GM23338 (cell line): ENCODE data around the gene KDM4C. TPM values are rescaled to one million over a fixed set of nuclear protein-coding genes. Genes with fewer than 3 reads are reported as not detected.

Experiments used
- ATAC-seq: fragments of 200-7000 bp; cut with Tn5 transposase; 3 replicates; pipeline ENCODE4 v1.9.1; 2020
- DNase-seq: peaks from one replicate; pipeline ENCODE4 v3.0.0-alpha.2; 2015; ENCODE audit warnings: low spot score
- H2AFZ ChIP-seq: fragments of 200-600 bp; sonication (generic); 2 replicates; pipeline ENCODE4 v1.8.0; 2016; ENCODE audit warnings: antibody characterized with exemption, mild to moderate bottlenecking, moderate library complexity
- H3F3A ChIP-seq: fragments of 200-600 bp; sonication (generic); replicated peaks from 2 replicates; pipeline ENCODE4 v1.8.0; 2017; ENCODE audit warnings: antibody characterized with exemption, mixed run types, low read depth
- H3K27ac ChIP-seq: fragments of 200-600 bp; sonication (generic); 2 replicates; pipeline ENCODE4 v1.6.1; 2016; ENCODE audit warnings: low read depth
- H3K27me3 ChIP-seq: fragments of 200-600 bp; sonication (generic); 2 replicates; pipeline ENCODE4 v1.8.0; 2016; ENCODE audit warnings: mild to moderate bottlenecking, mixed run types, moderate library complexity; ENCODE audit not compliant: insufficient read depth
- H3K36me3 ChIP-seq: fragments of 200-600 bp; sonication (generic); 2 replicates; pipeline ENCODE4 v1.8.0; 2016; ENCODE audit warnings: mild to moderate bottlenecking; ENCODE audit not compliant: insufficient read depth
- H3K4me1 ChIP-seq: fragments of 200-600 bp; sonication (generic); 2 replicates; pipeline ENCODE4 v1.8.0; 2016; ENCODE audit warnings: mild to moderate bottlenecking, moderate library complexity; ENCODE audit not compliant: insufficient read depth
- H3K4me2 ChIP-seq: fragments of 200-600 bp; sonication (generic); 2 replicates; pipeline ENCODE4 v1.7.1; 2017; ENCODE audit warnings: mixed run types
- H3K4me3 ChIP-seq: fragments of 200-600 bp; sonication (generic); 2 replicates; pipeline ENCODE4 v1.6.1; 2016; ENCODE audit warnings: mixed run types
- H3K79me2 ChIP-seq: fragments of 200-600 bp; sonication (generic); replicated peaks from 2 replicates; pipeline ENCODE4 v1.8.0; 2017; ENCODE audit warnings: mild to moderate bottlenecking; ENCODE audit not compliant: insufficient read depth
- H3K9me2 ChIP-seq: fragments of 200-600 bp; sonication (generic); 2 replicates; pipeline ENCODE4 v1.8.0; 2017; ENCODE audit not compliant: insufficient read depth
- H4K20me1 ChIP-seq: fragments of 200-600 bp; sonication (generic); replicated peaks from 2 replicates; pipeline ENCODE4 v1.8.0; 2017; ENCODE audit warnings: mild to moderate bottlenecking; ENCODE audit not compliant: insufficient read depth
- H3K27ac Mint-ChIP-seq: 2 replicates; pipeline ENCODE4 v1.8.0; 2020; ENCODE audit warnings: inconsistent platforms, mild to moderate bottlenecking, moderate library complexity, mixed read lengths
- H3K27me3 Mint-ChIP-seq: 3 replicates; pipeline ENCODE4 v1.8.0; 2022; ENCODE audit warnings: low read depth, mild to moderate bottlenecking, moderate library complexity, mixed read lengths, inconsistent platforms; ENCODE audit not compliant: insufficient read depth, poor library complexity
- H3K36me3 Mint-ChIP-seq: 3 replicates; pipeline ENCODE4 v1.8.0; 2021; ENCODE audit warnings: low read depth, mild to moderate bottlenecking, inconsistent platforms, moderate library complexity, mixed read lengths
- H3K4me1 Mint-ChIP-seq: 3 replicates; pipeline ENCODE4 v1.8.0; 2020; ENCODE audit warnings: mild to moderate bottlenecking, inconsistent platforms, mixed read lengths
- H3K4me3 Mint-ChIP-seq: 3 replicates; pipeline ENCODE4 v1.8.0; 2021; ENCODE audit warnings: moderate library complexity, mild to moderate bottlenecking, inconsistent platforms, mixed read lengths
- H3K9me3 Mint-ChIP-seq: 3 replicates; pipeline ENCODE4 v1.8.0; 2020; ENCODE audit warnings: moderate library complexity, mild to moderate bottlenecking, inconsistent platforms, mixed read lengths
- CREB1 ChIP-seq: fragments of 250-450 bp; sonication (Bioruptor Pico); IDR thresholded peaks from 2 replicates; pipeline ENCODE4 v1.5.0; 2020; ENCODE audit warnings: low read depth, mild to moderate bottlenecking, moderate library complexity
- CTCF ChIP-seq, 2 experiments: fragments of 200-600 bp in 1 of 2; sonication (generic) in 1 of 2; conservative IDR thresholded peaks; 2 replicates each; pipeline versions ENCODE4 v1.5.1 to v1.6.1; 2016 to 2017; ENCODE audit warnings: antibody characterized with exemption in 2 of 2, low read depth in 2 of 2, mild to moderate bottlenecking in 2 of 2, moderate library complexity in 1 of 2
- ETS1 ChIP-seq: IDR thresholded peaks from 2 replicates; pipeline ENCODE4 v1.6.1; 2016; ENCODE audit warnings: antibody characterized with exemption
- EZH2 ChIP-seq: fragments of 200-600 bp; sonication (generic); IDR thresholded peaks from one replicate; pipeline ENCODE4 v1.8.0; 2017; ENCODE audit warnings: antibody characterized with exemption, mild to moderate bottlenecking, low read depth; ENCODE audit not compliant: unreplicated experiment
- EZH2phosphoT487 ChIP-seq: fragments of 200-600 bp; sonication (generic); IDR thresholded peaks from one replicate; pipeline ENCODE4 v1.8.1; 2018; ENCODE audit warnings: antibody characterized with exemption; ENCODE audit not compliant: unreplicated experiment
- JUNB ChIP-seq: IDR thresholded peaks from one replicate; pipeline ENCODE4 v1.6.1; 2016; ENCODE audit warnings: antibody characterized with exemption; ENCODE audit not compliant: unreplicated experiment
- NANOG ChIP-seq: IDR thresholded peaks from 2 replicates; pipeline ENCODE4 v1.6.1; 2016; ENCODE audit warnings: antibody characterized with exemption, borderline replicate concordance
- POLR2AphosphoS5 ChIP-seq: IDR thresholded peaks from 2 replicates; pipeline ENCODE4 v1.6.1; 2016; ENCODE audit warnings: antibody characterized with exemption, low read depth
- REST ChIP-seq: IDR thresholded peaks from one replicate; pipeline ENCODE4 v1.6.1; 2018; ENCODE audit warnings: antibody characterized with exemption; ENCODE audit not compliant: unreplicated experiment
- STAT1 ChIP-seq: IDR thresholded peaks from one replicate; pipeline ENCODE4 v1.6.1; 2016; ENCODE audit warnings: antibody characterized with exemption; ENCODE audit not compliant: unreplicated experiment
- ZNF114 ChIP-seq: fragments of 250-450 bp; sonication (Bioruptor Pico); IDR thresholded peaks from 2 replicates; pipeline ENCODE4 v1.5.0; 2020; ENCODE audit warnings: mild to moderate bottlenecking, moderate library complexity
- ZNF331 ChIP-seq: fragments of 250-450 bp; sonication (Bioruptor Pico); IDR thresholded peaks from 2 replicates; pipeline ENCODE4 v1.5.0; 2020; ENCODE audit warnings: low read depth, mild to moderate bottlenecking, moderate library complexity
- ZNF462 ChIP-seq: fragments of 250-450 bp; sonication (Bioruptor Pico); IDR thresholded peaks from 2 replicates; pipeline ENCODE4 v1.5.0; 2020; ENCODE audit warnings: mild to moderate bottlenecking, moderate library complexity
- polyA plus RNA-seq: library from polyadenylated mRNA; unstranded; fragments of >200 nt; fragmentation: Nextera tagmentation; extraction: Ambion mirVana; gene quantifications from 2 replicates; pipeline ENCODE4 v1.2.1, GENCODE V29; 2016
- total RNA-seq: library from RNA; depleted of rRNA; stranded (reverse); fragments of >200 nt; shearing (Covaris generic); gene quantifications from 2 replicates; pipeline ENCODE4 v1.2.3, GENCODE V29; 2014

KDM4C gene
- total and polyA plus RNA-seq, 2 experiments from 2014 or later: 12.0 to 43.8 TPM

GRCh38 chr9:7140401-7140800 lies 382.6 kb downstream of the KDM4C start:
- Mint-ChIP-seq H3K27ac (no peak overlapping the region), H3K27me3 (peaks cover 6% of the 10 kb centered on the region), H3K4me3 (no peak overlapping the region), H3K4me1 (peaks cover 3% of the 10 kb centered on the region; the same call in 2 of the 3 replicates), H3K36me3 (no peaks in the 10 kb centered on the region), H3K9me3 (no peaks in the 10 kb centered on the region)
- DNase-seq: no peak
- Histone ChIP-seq H3K4me2 (no peak overlapping the region), H3K79me2 (no peaks in the 10 kb centered on the region), H3K4me1 (no peaks in the 10 kb centered on the region), H4K20me1 (no peaks in the 10 kb centered on the region), H2AFZ (no peak overlapping the region), H3K27me3 (no peaks in the 10 kb centered on the region), H3F3A (no peaks in the 10 kb centered on the region), H3K27ac (no peak overlapping the region), H3K36me3 (no peaks in the 10 kb centered on the region), H3K4me3 (no peak overlapping the region), H3K9me2 (no peaks in the 10 kb centered on the region)
- TF ChIP-seq CREB1 (CRISPR knock-in tag) (no peak), JUNB (no peak), ETS1 (no peak), ZNF462 (CRISPR knock-in tag) (no peak), STAT1 (no peak), EZH2 (no peak), ZNF331 (CRISPR knock-in tag) (no peak), ZNF114 (CRISPR knock-in tag) (no peak), NANOG (no peak), CTCF (conservative IDR thresholded peaks at IDR 0.05; ENCODE audit: low read depth in 2 of 2) (no peak), REST (no peak), EZH2phosphoT487 (no peak), POLR2AphosphoS5 (no peak)
- ATAC-seq: no peak
